Endothelial cell of umbilical vein (primary cell): ENCODE measurements around the gene LARP6. TPM values are rescaled to one million over a fixed set of nuclear protein-coding genes. Genes with fewer than 3 reads are reported as not detected.

ENCODE experiments used
- BruUV-seq: library from RNA; stranded (reverse); fragments of 400-500 nt; replicated peaks from 2 replicates; lab custom pipeline; 2021; lab: Mats Ljungman, UMichigan
- CTCF ChIA-PET: fragments of 300-600, 350-600 bp; sonication (Branson Sonifier 250); formaldehyde crosslinking; loops from one replicate; lab custom pipeline; 2021; ENCODE audit warnings: antibody characterized with exemption, inconsistent platforms; lab: Charles Lee
- POLR2A ChIA-PET: fragments of 300-600, 350-600 bp; sonication (Branson Sonifier 250); formaldehyde crosslinking; loops from one replicate; lab custom pipeline; 2021; ENCODE audit warnings: antibody characterized with exemption, inconsistent platforms; lab: Charles Lee
- DNase-seq: peaks from one replicate; pipeline ENCODE4 v3.0.0-alpha.2; 2011; ENCODE audit warnings: low read depth, low spot score
- FAIRE-seq: peaks from 2 replicates; lab custom pipeline; 2011; peaks lifted over from hg19 to GRCh38; lab: Jason Lieb, UNC
- H2AFZ ChIP-seq: 2 replicates; pipeline ENCODE4 v1.6.0; 2012; ENCODE audit warnings: low read depth, low read length, control low read depth, inconsistent platforms
- H3K27ac ChIP-seq: 2 replicates; pipeline ENCODE4 v1.5.1; 2011; ENCODE audit warnings: low read depth, mild to moderate bottlenecking, control low read depth, low read length, moderate library complexity; ENCODE audit not compliant: insufficient read depth
- H3K27me3 ChIP-seq, 2 experiments: 2 replicates each; pipeline versions ENCODE4 v1.6.0 to v1.6.1; 2011; ENCODE audit warnings: low read length in 2 of 2, mixed read lengths in 1 of 2; ENCODE audit not compliant: control insufficient read depth in 2 of 2, insufficient read depth in 2 of 2
- H3K36me3 ChIP-seq, 2 experiments: 2 replicates in 1 of 2; 3 replicates in 1 of 2; pipeline ENCODE4 v1.5.1; 2011; ENCODE audit warnings: low read length in 2 of 2, mild to moderate bottlenecking in 1 of 2, moderate library complexity in 1 of 2; ENCODE audit not compliant: control insufficient read depth in 2 of 2, insufficient read depth in 2 of 2; ENCODE audit errors: extremely low read depth in 1 of 2
- H3K4me1 ChIP-seq: 3 replicates; pipeline ENCODE4 v1.5.1; 2011; ENCODE audit warnings: mild to moderate bottlenecking, low read length; ENCODE audit not compliant: control insufficient read depth, insufficient read depth; ENCODE audit errors: extremely low read depth
- H3K4me2 ChIP-seq: 2 replicates; pipeline ENCODE4 v1.6.1; 2011; ENCODE audit warnings: low read length, control low read depth, mixed read lengths; ENCODE audit not compliant: insufficient read depth
- H3K4me3 ChIP-seq, 3 experiments: fragments of 200-600 bp in 1 of 3; sonication (generic), shearing (Covaris generic) in 1 of 3; replicated peaks in 1 of 3; 2 replicates each; pipeline ENCODE4 v1.5.1; 2011 to 2016; ENCODE audit warnings: control low read depth in 3 of 3, low read length in 3 of 3, mild to moderate bottlenecking in 2 of 3, inconsistent platforms in 1 of 3, low read depth in 1 of 3, moderate library complexity in 1 of 3; ENCODE audit not compliant: insufficient read depth in 1 of 3
- H3K79me2 ChIP-seq: 2 replicates; pipeline ENCODE4 v1.6.0; 2012; ENCODE audit warnings: low read length, inconsistent platforms; ENCODE audit not compliant: control insufficient read depth, insufficient read depth
- H3K9ac ChIP-seq: replicated peaks from 2 replicates; pipeline ENCODE3; 2011; ENCODE audit warnings: low read length, control low read depth; ENCODE audit not compliant: insufficient read depth; ENCODE audit errors: extremely low read depth
- H3K9me1 ChIP-seq: replicated peaks from 3 replicates; pipeline ENCODE4 v1.6.0; 2011; ENCODE audit warnings: mild to moderate bottlenecking, low read length; ENCODE audit not compliant: control insufficient read depth, insufficient read depth; ENCODE audit errors: extremely low read depth
- H3K9me3 ChIP-seq: replicated peaks from 2 replicates; pipeline ENCODE4 v1.5.1; 2012; ENCODE audit warnings: low read length, inconsistent platforms; ENCODE audit not compliant: control insufficient read depth, insufficient read depth
- H4K20me1 ChIP-seq: replicated peaks from 2 replicates; pipeline ENCODE3; 2011; ENCODE audit warnings: mild to moderate bottlenecking, low read length; ENCODE audit not compliant: control insufficient read depth, insufficient read depth; ENCODE audit errors: extremely low read depth
- CTCF ChIP-seq, 2 donors: IDR thresholded peaks; 1 replicate in 1 of 2; 2 replicates in 1 of 2; pipeline ENCODE4 v1.5.1; 2011; ENCODE audit warnings: low read length in 2 of 2, mild to moderate bottlenecking in 2 of 2, moderate library complexity in 2 of 2, control low read depth in 1 of 2, inconsistent platforms in 1 of 2, low read depth in 1 of 2; ENCODE audit not compliant: insufficient read depth in 1 of 2; ENCODE audit errors: extremely low read depth in 1 of 2
- EZH2 ChIP-seq: IDR thresholded peaks from 2 replicates; pipeline ENCODE4 v1.6.1; 2012; ENCODE audit warnings: borderline replicate concordance, low read depth, mild to moderate bottlenecking, moderate library complexity, low read length, inconsistent platforms; ENCODE audit not compliant: severe bottlenecking
- FOS ChIP-seq: IDR thresholded peaks from 2 replicates; pipeline ENCODE4 v1.6.1; 2011; ENCODE audit warnings: mild to moderate bottlenecking, low read length, moderate library complexity, borderline replicate concordance; ENCODE audit not compliant: insufficient read depth
- GATA2 ChIP-seq: IDR thresholded peaks from 2 replicates; pipeline ENCODE4 v1.7.0; 2011; ENCODE audit warnings: low read depth, mild to moderate bottlenecking, moderate library complexity, mixed read lengths, low read length; ENCODE audit not compliant: insufficient read length, insufficient read depth
- JUN ChIP-seq: IDR thresholded peaks from 2 replicates; pipeline ENCODE4 v1.6.1; 2011; ENCODE audit warnings: borderline replicate concordance, low read depth; ENCODE audit not compliant: insufficient read length, insufficient read depth
- MYC ChIP-seq: IDR thresholded peaks from one replicate; pipeline ENCODE4 v1.6.1; 2011; ENCODE audit warnings: mild to moderate bottlenecking, low read depth, low read length
- POLR2A ChIP-seq: IDR thresholded peaks from 2 replicates; pipeline ENCODE4 v1.6.1; 2012; ENCODE audit warnings: low read depth, mild to moderate bottlenecking, control low read depth, low read length
- POLR2AphosphoS5 ChIP-seq: IDR thresholded peaks from 2 replicates; pipeline ENCODE4 v1.6.1; 2012; ENCODE audit warnings: low read depth, mild to moderate bottlenecking, control low read depth, low read length, moderate library complexity; ENCODE audit not compliant: insufficient read depth
- dilution Hi-C: fragments of 300-500 bp; cut with MboI; formaldehyde crosslinking; loops from one replicate; pipeline ENCODE4 v1.15.0; 2019; ENCODE audit warnings: low sequenced_read_pairs; ENCODE audit not compliant: extremely low pct_ligation_motif_present
- intact Hi-C: fragments of 100-400 bp; cut with micrococcal nuclease; formaldehyde crosslinking; loops from one replicate; pipeline ENCODE4 v1.10.0; 2022
- polyA plus RNA-seq, 4 experiments: library from polyadenylated mRNA; depleted of rRNA in 3 of 4; stranded (reverse) in 3 of 4; unstranded in 1 of 4; fragments of >200 nt; gene quantifications; 2 replicates each; pipeline versions ENCODE4 v1.2.1 to v1.2.3, GENCODE V29; 2011 to 2012; ENCODE audit warnings: missing spikeins in 1 of 4
- total RNA-seq: library from RNA; stranded (reverse); gene quantifications from 2 replicates; pipeline ENCODE4 v1.2.3, GENCODE V29; 2021
- TF ChIP-seq, protein P1 (sequence below): IDR thresholded peaks from 2 replicates; pipeline ENCODE4 v1.6.1; 2011; ENCODE audit not compliant: insufficient read depth, insufficient read length

The LARP6 gene
- total and polyA plus RNA-seq, 2 donors (not counting 3 experiments of a cell fraction or from before 2014, with no cell fraction given): 16.9 to 56.2 TPM

DNA sequence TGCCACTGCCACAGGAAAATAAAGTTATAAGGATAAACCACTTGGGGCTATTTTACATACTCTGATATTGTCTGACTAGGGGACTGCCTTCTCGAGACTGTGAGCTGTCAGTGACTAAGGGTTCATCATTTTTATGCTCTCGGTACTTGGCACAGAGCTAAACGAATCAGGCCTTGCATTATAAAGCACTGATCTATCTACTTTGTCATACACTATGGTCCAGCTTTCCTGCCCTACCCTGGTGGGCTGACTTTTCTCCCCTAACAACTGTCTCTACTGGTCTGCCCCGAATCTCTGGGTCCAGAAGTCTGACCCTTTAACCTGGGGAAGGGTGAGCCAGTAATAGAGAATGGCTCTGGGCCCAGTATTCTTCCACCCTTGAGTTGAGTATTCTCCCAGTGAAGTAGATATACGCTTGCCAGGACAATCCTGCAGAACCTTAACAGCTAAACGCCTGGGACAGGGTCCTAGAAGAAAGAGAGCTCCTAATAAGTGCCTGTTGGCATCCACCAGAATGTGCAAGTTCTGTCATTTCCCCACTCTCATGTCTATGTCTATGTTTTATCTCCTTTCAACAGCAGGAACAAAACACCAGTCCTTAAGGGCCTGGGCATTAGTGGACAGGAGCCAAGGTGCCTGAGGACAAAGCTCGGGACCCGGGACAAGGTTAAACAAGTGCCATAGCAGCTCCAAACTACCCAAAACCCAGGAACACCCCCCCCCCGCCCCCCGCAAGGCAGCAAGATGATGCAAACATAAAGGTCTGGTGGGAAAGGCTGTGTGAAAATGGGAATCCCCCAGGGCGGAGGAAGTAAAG lies 1.2 kb downstream of the LARP6 start:
- peaks cover 4% of the 10 kb centered on the region for H3K79me2 ChIP-seq
- POLR2A ChIA-PET: no interaction called here
- CTCF ChIA-PET: interaction anchor here (0.7 to 3.7 kb wide), 10 partner anchors 12 to 130 kb away, joined by 3 to 31 read pairs (median 4); no protein-coding TSS in a partner anchor
- peaks cover 26% of the 10 kb centered on the region for H3K4me1 ChIP-seq
- dilution Hi-C loops: no loop called here
- no peak overlapping the region for H3K27ac ChIP-seq
- H4K20me1 ChIP-seq: no peaks in the 10 kb centered on the region
- peak overlapping the region; percentile 92 for H3K4me2 ChIP-seq
- H3K4me3 ChIP-seq: peak overlapping the region; percentile 61 to 76 (median 66)
- intact Hi-C loops: loop anchor here (2.0 kb wide), 1 partner anchor 28 kb away; no protein-coding TSS in a partner anchor
- H3K9ac ChIP-seq: peak overlapping the region; percentile 91
- H3K36me3 ChIP-seq: peaks cover 2 to 5% of the 10 kb centered on the region in 2 experiments
- FAIRE-seq (peak; percentile 43), DNase-seq (peak; percentile 28)
- H2AFZ ChIP-seq: peak overlapping the region; percentile 88
- H3K27me3 ChIP-seq: no peaks in the 10 kb centered on the region
- BruUV-seq: TSS peak; percentile 31
- H3K9me3 ChIP-seq: no peaks in the 10 kb centered on the region
- TF ChIP-seq, protein P1, sequence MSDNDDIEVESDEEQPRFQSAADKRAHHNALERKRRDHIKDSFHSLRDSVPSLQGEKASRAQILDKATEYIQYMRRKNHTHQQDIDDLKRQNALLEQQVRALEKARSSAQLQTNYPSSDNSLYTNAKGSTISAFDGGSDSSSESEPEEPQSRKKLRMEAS: no peak
- TF ChIP-seq EZH2 (no peak), POLR2A (no peak), CTCF (IDR thresholded peaks at IDR 0.05; ENCODE audit: extremely low read depth in 1 of 2, insufficient read depth in 1 of 2, low read depth in 1 of 2, low read length in 2 of 2) (no peak), MYC (no peak), FOS (no peak), GATA2 (no peak), JUN (no peak), POLR2AphosphoS5 (no peak)
- no peaks in the 10 kb centered on the region for H3K9me1 ChIP-seq
